GM19351 (cell line): ENCODE measurements around the gene KIRREL3.

ENCODE experiments used
- ATAC-seq: cut with Tn5 transposase; IDR thresholded peaks from one replicate; pipeline ENCODE4 v1.9.1; 2021; ENCODE audit warnings: mild to moderate bottlenecking, moderate library complexity; ENCODE audit not compliant: unreplicated experiment

Gene KIRREL3

GRCh38 chr11:126501641-126502040 lies 498.9 kb downstream of the KIRREL3 start:
- no peak for ATAC-seq

- ATAC-seq: no peak
Observed at GRCh38 chr11:126500981-126501380, 499.6 kb downstream of the KIRREL3 start.

GRCh38 chr11:126499131-126499752 lies 501.3 kb downstream of the KIRREL3 start:
- ATAC-seq: no peak

- ATAC-seq: no peak
Observed at GRCh38 chr11:126498281-126498680, 502.3 kb downstream of the KIRREL3 start.

- no peak for ATAC-seq
Observed at GRCh38 chr11:126497581-126498122, 502.9 kb downstream of the KIRREL3 start.

- no peak for ATAC-seq
Observed at GRCh38 chr11:126496576-126497337, 503.8 kb downstream of the KIRREL3 start.

GRCh38 chr11:126495281-126496220 lies 505.0 kb downstream of the KIRREL3 start:
- no peak for ATAC-seq

GRCh38 chr11:126494831-126495230 lies 505.7 kb downstream of the KIRREL3 start:
- no peak for ATAC-seq

- ATAC-seq: no peak
Observed at GRCh38 chr11:126492331-126493082, 508.1 kb downstream of the KIRREL3 start.

- ATAC-seq: no peak
Observed at GRCh38 chr11:126491092-126491491, 509.5 kb downstream of the KIRREL3 start.

GRCh38 chr11:126489836-126490660 lies 510.5 kb downstream of the KIRREL3 start:
- ATAC-seq: no peak

- ATAC-seq: no peak
Observed at GRCh38 chr11:126488591-126489370, 511.8 kb downstream of the KIRREL3 start.

GRCh38 chr11:126487711-126488110 lies 512.9 kb downstream of the KIRREL3 start:
- ATAC-seq: no peak

- ATAC-seq: no peak
Observed at GRCh38 chr11:126485986-126486635, 514.5 kb downstream of the KIRREL3 start.

- ATAC-seq: peak; percentile 63
Observed at GRCh38 chr11:126485021-126485792, 515.4 kb downstream of the KIRREL3 start.

- ATAC-seq: no peak
Observed at GRCh38 chr11:126484266-126484665, 516.3 kb downstream of the KIRREL3 start.

GRCh38 chr11:126483621-126484195 lies 516.9 kb downstream of the KIRREL3 start:
- no peak for ATAC-seq
